ENCODE measurements around the gene ID3. TPM values are rescaled to one million over a fixed set of nuclear protein-coding genes. Genes with fewer than 3 reads are reported as not detected.
A peak's percentile ranks its signal among the peaks of the same experiment; 100 is the strongest.

Gene ID3
- total and polyA plus RNA-seq, 2 donors (not counting 3 experiments of a cell fraction or from before 2014, with no cell fraction given): 277 to 971 TPM

DNA sequence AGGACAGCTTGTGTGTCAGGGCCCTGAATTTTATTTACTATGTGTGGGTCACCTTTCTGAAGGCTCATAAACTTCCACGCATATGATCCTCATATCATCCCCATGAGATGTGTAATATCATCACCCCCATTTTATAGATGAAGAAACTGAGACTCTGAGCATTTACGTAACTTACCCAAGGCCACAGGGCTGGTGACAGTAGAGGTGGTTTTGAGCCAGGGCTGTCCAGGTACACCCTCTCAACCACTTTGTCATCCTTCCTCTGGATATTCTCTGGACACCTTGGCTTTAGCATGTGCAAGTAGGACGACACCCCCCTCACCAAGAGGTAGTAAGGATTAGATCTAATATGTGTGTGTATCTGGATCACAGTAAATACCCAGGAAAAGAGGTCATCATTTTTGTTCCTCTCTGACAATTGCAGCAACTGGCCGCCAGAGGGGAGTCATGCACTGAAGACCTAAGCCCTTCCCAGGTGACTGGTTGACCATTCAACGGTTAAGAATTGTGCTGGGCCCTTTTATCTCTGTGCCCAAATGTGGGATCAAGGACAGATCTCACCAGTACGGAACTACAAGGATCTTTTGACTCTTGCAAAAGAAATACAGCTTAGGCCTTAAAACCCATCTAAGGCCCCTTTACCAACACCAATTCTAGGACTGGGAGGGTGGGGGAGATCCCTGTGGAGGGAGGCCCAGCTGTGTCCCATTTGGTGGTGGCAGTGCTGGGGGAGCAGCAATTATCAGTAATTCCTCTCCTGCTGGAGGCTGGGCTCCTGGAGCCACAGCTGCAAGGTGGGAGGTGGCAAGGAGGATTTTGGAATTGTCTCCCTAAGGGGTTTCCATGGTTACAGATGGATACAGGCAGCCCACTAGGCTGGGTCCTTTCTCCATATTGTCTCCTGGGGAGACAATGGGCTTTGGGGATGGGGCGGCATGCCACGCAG is 14.6 kb downstream of the ID3 start:
- ChIA-PET CTCF (interaction anchor here (0.6 to 24.8 kb wide), 18 partner anchors 9 to 410 kb away, joined by 3 to 1069 read pairs (median 4); partner anchors contain the start of gene ID3), POLR2A (interaction anchor here (1.3 kb wide), 1 partner anchor 92 kb away, joined by 4 read pairs; no protein-coding TSS in a partner anchor)
- Histone ChIP-seq H2AFZ (ENCODE audit: low read depth, low read length) (no peak overlapping the region), H3K79me2 (ENCODE audit: control insufficient read depth, insufficient read depth, low read length) (no peaks in the 10 kb centered on the region), H3K36me3 (ENCODE audit: control insufficient read depth in 2 of 2, extremely low read depth in 1 of 2, insufficient read depth in 2 of 2, low read length in 2 of 2) (no peaks in the 10 kb centered on the region), H3K9ac (replicated peaks; ENCODE audit: extremely low read depth, insufficient read depth, low read length) (no peak overlapping the region), H3K27me3 (ENCODE audit: control insufficient read depth in 2 of 2, insufficient read depth in 2 of 2, low read length in 2 of 2) (no peaks in the 10 kb centered on the region), H3K4me3 (replicated peaks in 1 of 3; ENCODE audit: insufficient read depth in 1 of 3, low read depth in 1 of 3, low read length in 3 of 3) (no peak overlapping the region), H3K27ac (ENCODE audit: insufficient read depth, low read depth, low read length) (no peak overlapping the region), H3K9me3 (replicated peaks; ENCODE audit: control insufficient read depth, insufficient read depth, low read length) (no peaks in the 10 kb centered on the region), H3K4me2 (ENCODE audit: insufficient read depth, low read length) (no peak overlapping the region), H4K20me1 (replicated peaks; ENCODE audit: control insufficient read depth, extremely low read depth, insufficient read depth, low read length) (no peaks in the 10 kb centered on the region), H3K9me1 (replicated peaks; ENCODE audit: control insufficient read depth, extremely low read depth, insufficient read depth, low read length) (no peaks in the 10 kb centered on the region), H3K4me1 (ENCODE audit: control insufficient read depth, extremely low read depth, insufficient read depth, low read length) (peaks cover 12% of the 10 kb centered on the region)
- BruUV-seq (replicated peaks): no TSS peak
- peak; percentile 92 for FAIRE-seq
- DNase-seq (ENCODE audit: low read depth, low spot score): peak; percentile 77
- intact Hi-C loops (cut with micrococcal nuclease) (loop anchor here (1.0 kb wide), 3 partner anchors 93 to 207 kb away; no protein-coding TSS in a partner anchor), dilution Hi-C loops (cut with MboI; ENCODE audit: extremely low pct_ligation_motif_present, low sequenced_read_pairs) (no loop called here)
- TF ChIP-seq GATA2 (IDR thresholded peaks at IDR 0.05; ENCODE audit: insufficient read depth, insufficient read length, low read depth, low read length) (no peak), FOS (IDR thresholded peaks at IDR 0.05; ENCODE audit: borderline replicate concordance, insufficient read depth, low read length) (no peak)
- TF ChIP-seq, protein P1, sequence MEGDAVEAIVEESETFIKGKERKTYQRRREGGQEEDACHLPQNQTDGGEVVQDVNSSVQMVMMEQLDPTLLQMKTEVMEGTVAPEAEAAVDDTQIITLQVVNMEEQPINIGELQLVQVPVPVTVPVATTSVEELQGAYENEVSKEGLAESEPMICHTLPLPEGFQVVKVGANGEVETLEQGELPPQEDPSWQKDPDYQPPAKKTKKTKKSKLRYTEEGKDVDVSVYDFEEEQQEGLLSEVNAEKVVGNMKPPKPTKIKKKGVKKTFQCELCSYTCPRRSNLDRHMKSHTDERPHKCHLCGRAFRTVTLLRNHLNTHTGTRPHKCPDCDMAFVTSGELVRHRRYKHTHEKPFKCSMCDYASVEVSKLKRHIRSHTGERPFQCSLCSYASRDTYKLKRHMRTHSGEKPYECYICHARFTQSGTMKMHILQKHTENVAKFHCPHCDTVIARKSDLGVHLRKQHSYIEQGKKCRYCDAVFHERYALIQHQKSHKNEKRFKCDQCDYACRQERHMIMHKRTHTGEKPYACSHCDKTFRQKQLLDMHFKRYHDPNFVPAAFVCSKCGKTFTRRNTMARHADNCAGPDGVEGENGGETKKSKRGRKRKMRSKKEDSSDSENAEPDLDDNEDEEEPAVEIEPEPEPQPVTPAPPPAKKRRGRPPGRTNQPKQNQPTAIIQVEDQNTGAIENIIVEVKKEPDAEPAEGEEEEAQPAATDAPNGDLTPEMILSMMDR (IDR thresholded peaks at IDR 0.05; ENCODE audit: extremely low read depth in 1 of 2, insufficient read depth in 1 of 2, low read depth in 1 of 2, low read length in 2 of 2): peak; percentile 82 to 86
